ENCODE results near the gene NOXA1.

The NOXA1 gene

DNA sequence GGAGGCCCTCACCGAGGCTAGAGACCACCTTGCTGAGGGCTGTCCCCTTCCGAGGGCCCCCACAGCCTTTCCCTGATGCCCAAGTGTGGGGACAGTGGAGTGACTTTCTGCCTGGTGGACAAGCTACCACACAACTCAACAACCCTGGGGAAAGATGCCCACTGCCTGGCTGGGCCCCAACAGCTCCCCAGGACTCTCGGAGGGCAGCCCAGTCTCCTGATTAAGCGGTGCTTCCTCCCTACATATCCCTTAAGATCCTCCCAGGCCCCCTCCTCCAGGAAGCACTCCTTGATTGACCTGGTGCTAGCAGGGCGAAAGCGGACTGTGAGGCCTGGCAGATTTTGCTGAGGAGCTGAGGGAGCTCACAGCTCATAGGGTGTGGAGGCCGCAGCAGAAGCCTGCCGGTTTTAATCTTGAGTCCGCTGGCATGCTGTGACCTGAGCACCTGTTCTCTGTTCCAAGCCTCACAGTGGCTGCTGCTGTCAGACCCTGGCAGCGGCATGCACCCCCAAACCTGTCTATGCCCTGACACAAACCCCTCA is 33.7 kb downstream of the NOXA1 start:
- DNase-seq (ENCODE audit: low read depth), result no peak
- H3K4me3 ChIP-seq (ENCODE audit: low read depth, low read length), result no peak overlapping the region
- TF ChIP-seq, protein P1, sequence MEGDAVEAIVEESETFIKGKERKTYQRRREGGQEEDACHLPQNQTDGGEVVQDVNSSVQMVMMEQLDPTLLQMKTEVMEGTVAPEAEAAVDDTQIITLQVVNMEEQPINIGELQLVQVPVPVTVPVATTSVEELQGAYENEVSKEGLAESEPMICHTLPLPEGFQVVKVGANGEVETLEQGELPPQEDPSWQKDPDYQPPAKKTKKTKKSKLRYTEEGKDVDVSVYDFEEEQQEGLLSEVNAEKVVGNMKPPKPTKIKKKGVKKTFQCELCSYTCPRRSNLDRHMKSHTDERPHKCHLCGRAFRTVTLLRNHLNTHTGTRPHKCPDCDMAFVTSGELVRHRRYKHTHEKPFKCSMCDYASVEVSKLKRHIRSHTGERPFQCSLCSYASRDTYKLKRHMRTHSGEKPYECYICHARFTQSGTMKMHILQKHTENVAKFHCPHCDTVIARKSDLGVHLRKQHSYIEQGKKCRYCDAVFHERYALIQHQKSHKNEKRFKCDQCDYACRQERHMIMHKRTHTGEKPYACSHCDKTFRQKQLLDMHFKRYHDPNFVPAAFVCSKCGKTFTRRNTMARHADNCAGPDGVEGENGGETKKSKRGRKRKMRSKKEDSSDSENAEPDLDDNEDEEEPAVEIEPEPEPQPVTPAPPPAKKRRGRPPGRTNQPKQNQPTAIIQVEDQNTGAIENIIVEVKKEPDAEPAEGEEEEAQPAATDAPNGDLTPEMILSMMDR (IDR thresholded peaks at IDR 0.05; ENCODE audit: low read depth, low read length, missing control alignments), result no peak

DNA sequence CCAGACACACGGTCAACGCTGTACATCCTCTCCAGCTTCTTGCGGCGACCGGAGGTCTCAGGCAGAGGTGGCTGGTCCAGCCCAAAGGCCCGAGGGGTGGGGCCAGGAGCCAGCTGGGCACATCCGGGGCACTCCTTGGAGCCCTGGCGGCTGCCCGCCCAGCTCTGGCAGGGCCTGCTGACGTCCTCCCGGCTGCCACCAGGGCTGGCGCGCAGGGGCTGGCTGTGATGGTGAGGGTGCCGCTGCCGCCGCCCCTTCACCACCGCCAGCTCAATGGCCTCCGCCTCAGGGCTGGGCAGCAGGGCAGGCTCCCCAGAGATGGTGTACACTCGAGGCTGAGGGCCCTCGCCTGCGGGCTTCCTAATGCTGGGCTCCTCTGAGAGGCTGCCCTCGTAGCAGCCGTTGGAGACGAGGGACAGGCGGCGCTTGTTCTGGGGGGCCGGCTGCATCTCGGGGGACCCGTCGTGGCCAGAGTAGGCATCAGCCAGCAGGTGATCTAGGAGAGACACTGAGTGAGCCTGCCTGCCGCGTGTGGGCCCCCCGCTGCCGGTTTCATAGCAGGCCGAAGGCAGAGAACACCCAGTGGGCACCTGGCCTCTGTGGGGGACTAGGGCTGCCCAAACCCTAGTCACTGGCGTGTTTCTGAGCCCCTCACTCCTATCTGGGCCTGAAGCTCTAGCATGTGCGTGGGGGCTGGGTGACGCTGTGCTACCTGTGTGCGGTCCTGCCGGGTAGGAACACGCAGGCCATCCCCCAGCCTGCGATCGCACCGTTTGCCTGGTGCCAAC is 34.4 kb downstream of the NOXA1 start:
- peak overlapping the region; percentile 77 for H3K4me3 ChIP-seq (ENCODE audit: low read depth, low read length)

DNA sequence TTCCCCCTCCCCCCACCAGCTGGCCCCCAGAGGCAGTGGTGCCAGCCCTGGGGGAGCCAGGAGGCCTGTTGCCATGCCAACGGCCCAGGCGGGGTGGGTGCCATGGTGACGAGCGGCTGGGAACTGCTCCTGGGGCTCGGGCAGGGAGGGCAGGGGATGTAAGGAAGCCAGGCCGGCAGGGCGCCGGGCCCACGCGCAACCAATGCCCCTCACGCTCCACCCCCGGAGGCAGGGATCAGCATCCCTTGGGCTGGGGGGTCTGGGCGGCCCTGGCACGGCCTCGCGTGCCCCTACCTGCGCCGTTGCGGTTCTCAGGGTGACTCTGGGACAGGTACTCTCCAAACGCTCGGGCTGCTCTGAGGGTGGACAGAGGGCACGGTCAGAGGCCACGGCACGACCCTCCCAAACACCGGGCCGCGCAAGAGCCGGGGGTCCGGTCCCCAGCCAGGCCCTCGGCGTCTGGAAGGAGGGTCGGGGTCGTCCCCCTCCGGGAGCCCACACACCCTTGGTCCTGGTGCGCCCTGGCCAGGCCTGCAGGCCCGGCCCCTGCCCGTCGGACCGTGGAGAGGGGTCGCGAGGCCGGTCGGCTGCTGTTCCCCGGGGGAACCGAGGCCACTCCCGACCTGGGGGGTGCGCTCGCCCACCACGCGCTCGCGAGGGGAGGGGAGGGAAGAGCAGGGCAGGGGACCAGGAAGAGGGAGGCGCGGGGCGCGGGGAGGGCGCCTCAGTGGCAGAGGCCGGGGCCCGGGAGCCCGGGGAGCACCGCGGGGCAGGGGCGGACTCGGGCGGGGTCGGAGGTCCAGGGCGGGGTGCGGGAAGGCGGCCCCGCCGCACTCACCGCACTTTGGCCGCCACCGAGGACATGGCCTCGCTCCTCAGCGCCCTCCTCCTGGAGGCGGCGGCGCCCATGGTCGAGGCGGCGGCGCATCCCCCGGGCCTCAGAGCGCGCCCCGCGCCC is 35.3 kb downstream of the NOXA1 start:
- TF ChIP-seq, protein P1 (IDR thresholded peaks at IDR 0.05; ENCODE audit: low read depth, low read length, missing control alignments), result no peak
- H3K4me3 ChIP-seq (ENCODE audit: low read depth, low read length), result peak overlapping the region; percentile 77
- no peak for DNase-seq (ENCODE audit: low read depth)

More for the DNA sequence above, 34.4 kb downstream of the NOXA1 start:
- DNase-seq (ENCODE audit: low read depth), result no peak
- TF ChIP-seq, protein P1 (IDR thresholded peaks at IDR 0.05; ENCODE audit: low read depth, low read length, missing control alignments), result no peak

DNA sequence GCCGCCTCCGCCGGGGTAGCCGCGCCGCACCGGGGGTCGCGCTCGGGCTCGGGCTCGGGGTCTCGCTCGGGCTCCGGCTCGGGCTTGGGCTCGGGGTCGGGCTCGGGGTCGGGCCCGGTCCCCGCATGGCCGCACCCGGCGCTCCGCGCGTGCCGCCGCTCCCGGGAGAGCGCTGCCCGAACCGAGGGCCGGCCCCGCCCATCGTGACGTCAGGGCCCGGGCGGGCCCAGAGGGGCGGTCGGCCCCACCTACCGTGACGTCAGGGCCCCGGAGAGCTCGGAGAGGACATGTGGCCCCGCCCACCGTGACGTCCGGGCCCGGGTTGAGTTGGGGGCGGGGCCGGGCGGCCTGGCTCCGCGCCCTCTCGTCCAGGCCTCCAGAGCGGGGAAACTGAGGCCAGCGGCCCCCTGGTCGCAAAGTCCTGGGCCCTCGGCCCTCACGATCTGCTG is 36.0 kb downstream of the NOXA1 start, which contains the start of gene NSMF:
NSMF (minus strand) TSS at position 183 of the 449 bp plus-strand sequence. CDS start 232 bp downstream, outside the sequence.
- TF ChIP-seq, protein P1 (IDR thresholded peaks at IDR 0.05; ENCODE audit: low read depth, low read length, missing control alignments), result no peak
- peak within 1 kb of the TSS; percentile 77 for H3K4me3 ChIP-seq (ENCODE audit: low read depth, low read length)
- peak; percentile 49 for DNase-seq (ENCODE audit: low read depth)

DNA sequence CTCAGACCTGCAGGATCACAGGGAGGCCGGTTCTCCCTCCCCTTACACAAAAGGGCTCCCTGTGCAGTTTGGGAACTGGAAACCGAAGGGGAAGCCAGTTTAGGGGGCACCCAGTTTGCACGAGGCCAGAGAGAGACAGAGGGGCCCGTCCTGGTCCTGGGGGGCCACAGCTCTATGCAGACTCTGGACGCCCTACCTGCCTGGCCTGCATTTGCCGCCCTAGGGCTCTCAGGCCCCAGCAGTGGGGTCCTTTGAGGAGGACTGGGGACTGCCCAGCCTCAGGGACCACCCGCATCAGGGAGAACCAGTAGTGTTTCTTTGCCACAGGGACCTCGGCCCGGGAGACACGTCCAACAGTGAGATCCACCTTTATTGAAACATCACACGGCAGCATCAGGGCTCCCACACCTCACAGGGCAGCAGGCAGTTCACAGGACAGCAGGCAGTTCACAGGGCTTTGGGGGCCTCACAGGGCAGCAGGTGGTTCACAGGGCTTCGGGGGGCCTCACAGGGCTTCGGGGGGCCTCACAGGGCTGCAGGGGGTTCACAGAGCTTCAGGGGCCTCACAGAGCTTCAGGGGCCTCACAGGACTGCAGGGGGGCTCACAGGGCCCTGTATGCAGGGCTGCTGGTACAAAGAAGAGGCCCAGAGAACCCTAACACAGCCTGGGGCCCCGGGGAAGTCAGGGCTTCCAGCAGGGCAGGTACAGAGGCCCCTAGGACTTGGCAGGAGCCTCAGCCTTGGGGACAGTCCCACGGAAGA is 36.6 kb downstream of the NOXA1 start:
- no peak for DNase-seq (ENCODE audit: low read depth)
- TF ChIP-seq, protein P1 (IDR thresholded peaks at IDR 0.05; ENCODE audit: low read depth, low read length, missing control alignments), result no peak
- peak overlapping the region; percentile 44 for H3K4me3 ChIP-seq (ENCODE audit: low read depth, low read length)
